Trophoblast cell (in vitro differentiated cells and primary cell): ENCODE data around the gene XRCC1.

Source experiments
- DNase-seq, 2 donors: peaks; one replicate each; pipeline ENCODE4 v3.0.0-alpha.2; 2016
- H2AFZ ChIP-seq: 2 replicates; pipeline ENCODE4 v1.6.1; 2013; ENCODE audit warnings: low read length, moderate library complexity, mild to moderate bottlenecking; ENCODE audit not compliant: insufficient read depth, poor library complexity
- H2AK5ac ChIP-seq: 2 replicates; pipeline ENCODE4 v1.6.1; 2013; ENCODE audit warnings: mild to moderate bottlenecking, low read length
- H2BK120ac ChIP-seq: 2 replicates; pipeline ENCODE4 v1.6.1; 2013; ENCODE audit warnings: low read length, mild to moderate bottlenecking, moderate library complexity; ENCODE audit not compliant: insufficient read depth, poor library complexity
- H2BK12ac ChIP-seq: 2 replicates; pipeline ENCODE4 v1.6.1; 2013; ENCODE audit warnings: mild to moderate bottlenecking, low read length, moderate library complexity
- H2BK5ac ChIP-seq: 2 replicates; pipeline ENCODE4 v1.6.1; 2013; ENCODE audit warnings: low read length, low read depth, moderate library complexity, mild to moderate bottlenecking; ENCODE audit not compliant: poor library complexity
- H3K14ac ChIP-seq: 2 replicates; pipeline ENCODE4 v1.6.1; 2013; ENCODE audit warnings: mild to moderate bottlenecking, low read length
- H3K18ac ChIP-seq: 2 replicates; pipeline ENCODE4 v1.6.1; 2013; ENCODE audit warnings: mild to moderate bottlenecking, low read length
- H3K23ac ChIP-seq: 2 replicates; pipeline ENCODE4 v1.6.1; 2013; ENCODE audit warnings: low read length
- H3K27ac ChIP-seq: 2 replicates; pipeline ENCODE4 v1.5.1; 2013; ENCODE audit warnings: low read depth, mild to moderate bottlenecking, inconsistent platforms, low read length, moderate library complexity
- H3K27me3 ChIP-seq: 2 replicates; pipeline ENCODE4 v1.6.1; 2013; ENCODE audit warnings: inconsistent platforms, mild to moderate bottlenecking, low read length, moderate library complexity; ENCODE audit not compliant: insufficient read depth
- H3K36me3 ChIP-seq, 2 experiments: 1 replicate in 1 of 2; 2 replicates in 1 of 2; pipeline ENCODE4 v1.6.1; 2013; ENCODE audit warnings: low read length in 2 of 2, mild to moderate bottlenecking in 2 of 2, moderate library complexity in 1 of 2; ENCODE audit not compliant: insufficient read depth in 2 of 2, control insufficient read depth in 1 of 2
- H3K4ac ChIP-seq: 2 replicates; pipeline ENCODE4 v1.6.1; 2013; ENCODE audit warnings: low read depth, mild to moderate bottlenecking, low read length, moderate library complexity
- H3K4me1 ChIP-seq, 2 experiments: 1 replicate in 1 of 2; 2 replicates in 1 of 2; pipeline ENCODE4 v1.6.1; 2013; ENCODE audit warnings: low read length in 2 of 2, mild to moderate bottlenecking in 2 of 2, moderate library complexity in 1 of 2; ENCODE audit not compliant: insufficient read depth in 2 of 2, control insufficient read depth in 1 of 2
- H3K4me2 ChIP-seq: 2 replicates; pipeline ENCODE4 v1.6.1; 2013; ENCODE audit warnings: inconsistent platforms, mild to moderate bottlenecking, low read length, moderate library complexity
- H3K4me3 ChIP-seq: 2 replicates; pipeline ENCODE4 v1.5.1; 2013; ENCODE audit warnings: mild to moderate bottlenecking, low read depth, low read length, inconsistent platforms
- H3K79me1 ChIP-seq: one replicate; pipeline ENCODE4 v1.6.1; 2013; ENCODE audit warnings: low read length
- H3K79me2 ChIP-seq: 2 replicates; pipeline ENCODE4 v1.6.1; 2013; ENCODE audit warnings: low read length, mild to moderate bottlenecking; ENCODE audit not compliant: control insufficient read depth, insufficient read depth, poor library complexity
- H3K9ac ChIP-seq: 2 replicates; pipeline ENCODE4 v1.6.1; 2013; ENCODE audit warnings: mild to moderate bottlenecking, low read length
- H3K9me3 ChIP-seq: 2 replicates; pipeline ENCODE4 v1.6.1; 2013; ENCODE audit warnings: low read depth, mild to moderate bottlenecking, control low read depth, inconsistent platforms, low read length; ENCODE audit not compliant: insufficient read depth
- H4K12ac ChIP-seq: 2 replicates; pipeline ENCODE4 v1.6.1; 2013; ENCODE audit warnings: low read depth, mild to moderate bottlenecking, low read length, moderate library complexity
- H4K8ac ChIP-seq: 2 replicates; pipeline ENCODE4 v1.6.1; 2013; ENCODE audit warnings: low read depth, mild to moderate bottlenecking, low read length, moderate library complexity
- H4K91ac ChIP-seq: one replicate; pipeline ENCODE4 v1.6.1; 2013; ENCODE audit warnings: low read depth, mild to moderate bottlenecking, low read length, moderate library complexity
- WGBS: extraction: QIAGEN DNeasy Blood & Tissue Kit; methylation state at CpG from one replicate; pipeline ENCODE4 v1.1.7; 2013; ENCODE audit warnings: missing lambda C conversion rate; ENCODE audit not compliant: insufficient read length, insufficient coverage; ENCODE audit errors: extremely low coverage; 5-methylcytosine and 5-hydroxymethylcytosine counted together

Gene XRCC1

GRCh38 chr19:43622070-43622469 lies 46.7 kb upstream of the XRCC1 start:
- Histone ChIP-seq H3K4me3 (no peak overlapping the region), H2BK12ac (no peak overlapping the region), H2AFZ (no peak overlapping the region), H2BK120ac (no peak overlapping the region), H3K79me1 (peaks cover 15% of the 10 kb centered on the region), H3K23ac (no peak overlapping the region), H3K27me3 (no peaks in the 10 kb centered on the region), H3K4me1 (peaks cover 7 to 9% of the 10 kb centered on the region in 2 experiments), H4K8ac (no peak overlapping the region), H3K79me2 (peaks cover 9% of the 10 kb centered on the region), H3K36me3 (no peaks in the 10 kb centered on the region), H3K14ac (no peak overlapping the region), H4K12ac (no peak overlapping the region), H4K91ac (no peak overlapping the region), H3K4me2 (no peak overlapping the region), H3K27ac (no peak overlapping the region), H3K9me3 (peaks cover 6% of the 10 kb centered on the region), H3K9ac (no peak overlapping the region), H2BK5ac (no peak overlapping the region), H3K18ac (no peak overlapping the region), H3K4ac (no peak overlapping the region), H2AK5ac (no peak overlapping the region)
- WGBS, result no CpG with 5 or more reads among the region's 4 CpGs
- DNase-seq, result no peak

- Histone ChIP-seq H3K79me2 (peaks cover 9% of the 10 kb centered on the region), H2AFZ (peak overlapping the region; percentile 62), H3K4me3 (peak overlapping the region; percentile 76), H3K18ac (peak overlapping the region; percentile 16), H3K4me2 (peak overlapping the region; percentile 60), H2BK5ac (no peak overlapping the region), H4K12ac (peak overlapping the region; percentile 75), H3K27me3 (no peaks in the 10 kb centered on the region), H3K9me3 (peaks cover 4% of the 10 kb centered on the region), H3K23ac (no peak overlapping the region), H2AK5ac (no peak overlapping the region), H3K79me1 (peaks cover 15% of the 10 kb centered on the region), H4K8ac (peak overlapping the region; percentile 99), H4K91ac (peak overlapping the region; percentile 50), H3K36me3 (no peaks in the 10 kb centered on the region), H3K27ac (peak overlapping the region; percentile 78), H3K14ac (peak overlapping the region; percentile 51), H2BK120ac (no peak overlapping the region), H2BK12ac (no peak overlapping the region), H3K4ac (no peak overlapping the region), H3K9ac (no peak overlapping the region), H3K4me1 (peaks cover 7 to 9% of the 10 kb centered on the region in 2 experiments)
- no CpG with 5 or more reads among the region's 23 CpGs for WGBS
- DNase-seq, result no peak
Measured at GRCh38 chr19:43620061-43621001, 45.0 kb upstream of the XRCC1 start.

GRCh38 chr19:43619262-43620060 lies 44.1 kb upstream of the XRCC1 start, which contains the start of gene ZNF428:
Gene ZNF428 (minus strand): TSS chr19:43619629. CDS start chr19:43614304, 5,325 bp downstream.
- Histone ChIP-seq H3K79me1 (peaks cover 15% of the 10 kb centered on the region), H3K23ac (no peak within 1 kb of the TSS), H3K4me3 (peak within 1 kb of the TSS; percentile 76), H4K12ac (peak within 1 kb of the TSS; percentile 75), H3K18ac (peak within 1 kb of the TSS; percentile 88), H3K4me1 (peaks cover 7 to 9% of the 10 kb centered on the region in 2 experiments), H3K27me3 (no peaks in the 10 kb centered on the region), H2BK5ac (peak within 1 kb of the TSS; percentile 90), H3K14ac (peak within 1 kb of the TSS; percentile 93), H4K91ac (peak within 1 kb of the TSS; percentile 87), H3K9ac (peak within 1 kb of the TSS; percentile 82), H2AFZ (peak within 1 kb of the TSS; percentile 62), H2BK12ac (no peak within 1 kb of the TSS), H3K9me3 (peaks cover 4% of the 10 kb centered on the region), H2BK120ac (peak within 1 kb of the TSS; percentile 77), H3K27ac (peak within 1 kb of the TSS; percentile 78), H2AK5ac (peak within 1 kb of the TSS; percentile 73), H3K79me2 (peaks cover 9% of the 10 kb centered on the region), H4K8ac (peak within 1 kb of the TSS; percentile 99), H3K36me3 (no peaks in the 10 kb centered on the region), H3K4ac (peak within 1 kb of the TSS; percentile 64), H3K4me2 (peak within 1 kb of the TSS; percentile 60)
- no CpG with 5 or more reads among the region's 81 CpGs for WGBS
- peak; percentile 80 to 85 for DNase-seq

- peak overlapping the region; percentile 93 for H3K14ac ChIP-seq
- H4K8ac ChIP-seq, result peak overlapping the region; percentile 99
- H2BK5ac ChIP-seq, result peak overlapping the region; percentile 90
- H3K9me3 ChIP-seq, result peaks cover 2% of the 10 kb centered on the region
- no peaks in the 10 kb centered on the region for H3K27me3 ChIP-seq
- no CpG with 5 or more reads among the region's 14 CpGs for WGBS
- H3K4me1 ChIP-seq, result peaks cover 7 to 9% of the 10 kb centered on the region in 2 experiments
- H2AK5ac ChIP-seq, result peak overlapping the region; percentile 73
- H3K4me2 ChIP-seq, result peak overlapping the region; percentile 60
- H3K4me3 ChIP-seq, result peak overlapping the region; percentile 76
- H3K18ac ChIP-seq, result peak overlapping the region; percentile 88
- peak overlapping the region; percentile 75 for H4K12ac ChIP-seq
- no peak overlapping the region for H3K23ac ChIP-seq
- H3K9ac ChIP-seq, result peak overlapping the region; percentile 82
- H2BK12ac ChIP-seq, result no peak overlapping the region
- peaks cover 15% of the 10 kb centered on the region for H3K79me1 ChIP-seq
- H2BK120ac ChIP-seq, result peak overlapping the region; percentile 48
- peak overlapping the region; percentile 64 for H3K4ac ChIP-seq
- peaks cover 3 to 4% of the 10 kb centered on the region in 2 experiments for H3K36me3 ChIP-seq
- peak overlapping the region; percentile 87 for H4K91ac ChIP-seq
- no peak for DNase-seq
- peak overlapping the region; percentile 62 for H2AFZ ChIP-seq
- H3K27ac ChIP-seq, result peak overlapping the region; percentile 78
- peaks cover 9% of the 10 kb centered on the region for H3K79me2 ChIP-seq
Measured at GRCh38 chr19:43618921-43619261, 43.6 kb upstream of the XRCC1 start.
